GM12878 (cell line): Measurements from ENCODE around the gene CTXND2.
"Not testable (repeated sequence)": the region's sequence is repeated elsewhere in the genome, so short reads cannot be mapped to it uniquely, and the experiment has no call there.

ENCODE experiments used
- EZH2 ChIP-seq: IDR thresholded peaks from 2 replicates; pipeline ENCODE4 v1.6.1; 2012; ENCODE audit warnings: low read depth, mild to moderate bottlenecking, control low read depth, inconsistent platforms, low read length, borderline replicate concordance; ENCODE audit not compliant: control insufficient read depth
- POLR2A ChIP-seq: IDR thresholded peaks from 2 replicates; pipeline ENCODE4 v1.6.1; 2011; ENCODE audit warnings: low read depth, mild to moderate bottlenecking, low read length
- POLR2AphosphoS5 ChIP-seq: IDR thresholded peaks from 2 replicates; pipeline ENCODE4 v1.6.1; 2011; ENCODE audit warnings: mild to moderate bottlenecking, low read length, inconsistent platforms
- RFX5 ChIP-seq: IDR thresholded peaks from 2 replicates; pipeline ENCODE4 v1.6.1; 2011; ENCODE audit warnings: low read depth, low read length, improper control_type of control experiment

- not testable (repeated sequence) for TF ChIP-seq RFX5, POLR2A, EZH2, POLR2AphosphoS5
Measured at GRCh38 chr1:150852734-150853133, 34.2 kb upstream of the CTXND2 start.
